Stimulated activated CD8-positive, alpha-beta memory T cell treated with anti-CD3 and anti-CD28 coated beads, Interleukin-7, amount 100 ng/mL, for 1 hour (primary cell): ENCODE measurements around the gene TAP1.
"Not testable (repeated sequence)": the region's sequence is repeated elsewhere in the genome, so short reads cannot be mapped to it uniquely, and the experiment has no call there.

Source experiments
- DNase-seq, 2 donors: peaks; one replicate each; pipeline ENCODE4 v3.0.0-alpha.2; 2020; ENCODE audit warnings: low read depth in 2 of 2

The TAP1 gene

DNA sequence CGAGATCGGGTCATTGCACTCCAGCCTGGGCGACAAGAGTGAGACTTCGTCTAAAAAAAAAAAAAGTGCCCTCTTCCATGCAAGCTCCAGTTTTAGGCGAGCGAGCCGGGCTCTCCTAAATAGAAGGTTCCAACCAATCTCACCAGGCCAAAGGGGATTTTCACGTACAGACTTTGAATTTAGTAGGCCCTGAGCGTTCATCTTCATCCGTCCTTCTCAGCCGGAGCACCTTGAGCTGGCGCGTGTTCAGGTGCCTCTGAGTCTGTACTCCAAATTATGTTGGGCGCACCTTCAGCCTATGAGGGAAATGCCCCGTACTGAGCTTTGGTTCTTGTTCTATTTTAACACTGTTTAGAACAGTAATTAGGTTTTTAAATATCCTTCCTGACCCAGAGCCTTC is 14.1 kb downstream of the TAP1 start:
- DNase-seq = no peak

DNA sequence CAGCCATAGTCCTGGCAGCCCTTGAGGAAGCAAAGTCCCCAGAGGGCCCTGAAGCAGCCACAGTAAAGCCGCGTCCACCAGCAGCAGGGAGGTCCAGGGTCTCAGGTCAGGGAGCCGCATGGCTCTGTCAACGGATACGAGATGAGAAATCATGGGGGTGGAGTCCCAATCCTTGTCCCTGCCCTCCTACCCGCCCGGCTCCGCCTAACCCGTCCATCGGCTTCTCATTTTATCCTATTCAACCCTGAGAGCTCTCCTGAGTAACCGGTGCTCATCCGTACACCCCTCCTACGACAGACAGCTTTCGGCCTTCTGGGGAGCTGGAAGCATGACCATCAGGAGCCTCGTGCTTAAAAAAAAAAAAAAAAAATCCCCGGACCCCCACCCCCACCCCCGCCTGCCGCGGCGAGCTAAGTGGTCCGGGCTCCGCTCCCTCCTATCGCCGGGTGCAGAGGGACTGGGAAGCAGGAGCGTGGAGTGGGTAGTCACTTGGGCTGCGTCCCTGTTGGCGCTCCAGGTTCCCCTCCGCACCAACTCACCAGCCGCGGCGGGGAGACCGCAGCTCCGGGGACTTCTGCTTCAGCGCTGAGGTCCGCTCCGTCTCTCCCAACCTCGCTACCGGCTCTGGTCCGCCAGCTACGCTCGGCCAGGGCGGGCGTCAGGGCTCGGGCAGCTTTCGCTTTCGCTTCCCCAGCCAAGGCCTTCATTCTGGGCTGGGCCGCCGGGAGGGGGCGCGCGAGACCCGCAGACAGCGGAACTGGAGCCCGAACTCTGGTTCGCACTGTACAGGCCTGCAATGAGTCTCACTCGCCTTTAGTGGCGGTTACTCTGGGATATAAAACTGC is 15.2 kb downstream of the TAP1 start, which contains the start of gene TAP2:
Gene TAP2, minus strand, starts transcription at position 626 of the 845 bp plus-strand sequence. Its CDS starts 506 bp downstream, at position 120.
- DNase-seq = peak; percentile 95 to 98

DNA sequence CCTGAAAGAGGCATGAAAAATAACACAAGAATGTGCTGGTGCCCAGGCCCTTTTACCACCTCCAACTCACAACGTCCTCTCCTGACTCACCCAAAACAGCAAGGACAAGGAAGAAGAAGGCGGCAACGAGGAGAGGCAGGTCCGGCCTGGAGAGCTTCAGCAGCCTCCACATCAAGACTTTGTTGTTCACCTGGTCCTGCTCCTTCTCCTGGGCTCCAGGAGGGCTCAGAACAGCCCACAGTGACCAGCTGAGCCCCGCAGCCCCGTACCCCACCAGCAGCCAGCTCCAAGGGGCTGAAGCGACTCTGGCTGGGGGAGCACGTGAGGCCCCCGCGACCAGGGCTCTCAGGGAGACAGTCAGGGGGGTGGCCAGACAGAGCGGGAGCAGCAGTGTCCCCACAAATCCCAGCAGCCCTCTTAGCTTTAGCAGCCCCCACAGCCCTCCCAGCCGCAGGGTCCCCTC is 15.8 kb downstream of the TAP1 start:
- no peak for DNase-seq

DNA sequence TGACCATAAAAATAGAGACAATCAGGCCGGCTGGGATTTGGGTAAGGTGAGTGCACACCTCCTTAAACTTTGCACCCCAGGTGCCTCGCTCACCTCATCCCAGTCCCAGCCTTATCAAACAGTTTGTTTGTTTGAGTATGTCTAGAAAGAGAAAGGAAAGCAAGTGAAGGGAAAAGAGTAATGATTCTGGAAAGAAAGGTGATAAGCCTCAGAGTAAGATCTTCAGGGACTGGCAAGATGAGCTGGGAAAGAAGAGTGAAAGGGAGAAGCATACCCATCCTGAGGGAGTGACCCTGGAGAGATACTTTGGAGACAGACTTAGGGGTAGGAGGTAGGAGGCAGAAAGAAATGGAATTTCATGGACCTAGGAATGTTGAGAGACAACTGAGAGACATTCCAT is 16.6 kb downstream of the TAP1 start:
- DNase-seq = no peak

DNA sequence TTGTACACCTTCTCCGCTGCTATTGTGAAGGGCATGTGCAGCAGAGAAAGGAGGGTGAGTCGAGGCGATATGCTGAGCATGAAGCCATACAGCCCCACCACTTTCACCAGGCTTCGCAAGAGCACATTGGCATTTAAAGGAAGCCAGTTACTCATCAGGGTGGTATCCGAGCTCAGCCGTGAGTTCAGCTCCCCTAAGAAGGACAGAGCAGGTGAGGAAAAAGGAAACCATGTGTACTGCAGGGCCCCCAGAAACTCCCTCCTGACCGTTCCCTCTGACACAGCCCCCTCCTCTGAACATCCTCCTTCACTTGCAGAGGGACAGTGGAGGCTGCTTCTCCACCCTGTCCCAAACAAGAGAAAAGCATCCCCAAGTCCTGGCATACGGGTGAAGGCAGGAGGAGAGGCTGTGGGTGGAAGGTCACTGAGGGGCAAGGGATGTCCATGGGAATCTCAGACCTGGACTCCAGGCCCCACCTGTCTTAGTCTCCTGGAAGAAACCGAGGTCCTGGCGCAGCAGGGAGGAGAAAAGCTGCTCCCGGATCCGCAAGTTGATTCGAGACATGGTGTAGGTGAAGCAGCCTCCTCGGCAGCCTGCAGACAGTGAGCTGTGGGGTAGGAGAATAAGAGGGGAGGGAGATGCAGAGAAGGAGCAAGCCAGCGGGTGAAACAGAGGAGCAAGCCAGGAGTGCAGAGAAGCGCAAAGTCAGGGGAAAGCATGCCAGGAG is 18.2 kb downstream of the TAP1 start:
- no peak for DNase-seq

DNA sequence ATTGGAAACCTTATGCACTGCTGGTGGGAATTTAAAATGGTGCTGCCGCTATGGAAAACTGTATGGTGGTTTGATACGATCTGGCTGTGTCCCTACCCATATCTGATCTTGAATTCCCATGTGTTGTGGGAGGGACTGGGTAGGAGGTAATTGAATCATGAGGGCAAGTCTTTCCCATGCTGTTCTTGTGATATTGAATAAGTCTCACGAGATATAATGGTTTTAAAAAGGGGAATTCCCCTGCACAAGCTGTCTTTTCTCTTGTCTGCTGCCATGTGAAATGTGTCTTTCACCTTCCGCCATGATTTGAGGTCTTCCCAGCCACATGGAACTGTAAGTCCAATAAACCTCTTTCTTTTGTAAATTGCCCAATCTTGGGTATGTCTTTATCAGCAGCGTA is 19.8 kb downstream of the TAP1 start:
- DNase-seq = no peak

DNA sequence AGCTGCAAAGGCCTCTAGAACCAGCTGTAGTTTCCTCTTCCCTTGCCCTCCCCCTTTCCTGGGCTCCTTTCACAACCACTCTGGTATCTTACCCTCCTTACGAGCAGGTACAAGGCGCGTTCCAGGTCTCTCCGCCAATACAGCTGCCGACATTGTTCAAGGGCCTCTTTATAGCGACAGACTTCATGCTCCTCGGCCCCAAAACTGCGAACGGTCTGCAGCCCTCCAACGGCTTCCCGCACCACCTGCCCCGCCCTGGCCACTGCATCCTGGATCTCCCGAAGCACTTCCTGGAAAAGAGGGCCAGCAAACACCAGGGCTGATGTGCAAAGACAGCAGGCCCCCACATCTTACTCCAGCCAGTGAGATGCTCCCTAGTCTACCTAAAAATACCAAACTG is 21.0 kb downstream of the TAP1 start:
- DNase-seq = no peak

DNA sequence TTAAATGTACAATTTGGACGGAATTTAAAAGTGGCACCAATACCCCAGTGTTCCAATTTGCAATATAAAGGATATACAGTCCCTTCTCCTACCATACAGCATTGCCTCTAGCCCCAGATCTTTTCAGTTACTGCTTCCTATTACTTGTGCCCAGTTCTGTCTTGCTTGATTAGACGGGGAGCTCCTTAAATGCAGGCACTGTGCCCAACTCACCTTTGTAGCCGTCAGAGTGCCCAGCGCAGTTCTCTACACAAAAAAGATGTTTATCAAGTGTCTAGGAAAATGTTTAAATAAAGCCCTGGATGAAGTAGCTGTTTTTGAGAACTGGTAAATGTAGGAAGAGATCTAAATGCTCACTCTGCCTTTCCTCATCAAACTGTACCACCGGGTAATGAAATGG is 22.6 kb downstream of the TAP1 start:
- DNase-seq = no peak

DNA sequence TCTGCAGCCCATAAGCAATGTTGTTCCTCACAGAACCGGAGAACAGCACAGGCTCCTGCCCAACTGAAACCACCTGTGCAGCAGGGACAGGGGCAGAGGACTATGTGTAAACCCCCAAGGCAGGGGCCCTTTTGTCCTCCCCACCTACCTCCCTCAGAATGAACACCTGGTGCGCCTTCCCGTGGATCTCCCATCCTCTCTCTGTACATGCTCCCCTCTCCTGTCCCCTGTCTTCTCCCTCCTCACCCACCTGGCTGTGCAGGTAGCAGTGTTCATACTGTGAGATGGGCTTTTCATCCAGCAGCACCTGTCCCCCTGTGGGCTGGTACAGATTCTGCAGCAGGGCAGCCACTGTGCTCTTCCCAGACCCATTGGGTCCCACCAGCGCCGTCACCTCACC is 23.5 kb downstream of the TAP1 start:
- no peak for DNase-seq

DNA sequence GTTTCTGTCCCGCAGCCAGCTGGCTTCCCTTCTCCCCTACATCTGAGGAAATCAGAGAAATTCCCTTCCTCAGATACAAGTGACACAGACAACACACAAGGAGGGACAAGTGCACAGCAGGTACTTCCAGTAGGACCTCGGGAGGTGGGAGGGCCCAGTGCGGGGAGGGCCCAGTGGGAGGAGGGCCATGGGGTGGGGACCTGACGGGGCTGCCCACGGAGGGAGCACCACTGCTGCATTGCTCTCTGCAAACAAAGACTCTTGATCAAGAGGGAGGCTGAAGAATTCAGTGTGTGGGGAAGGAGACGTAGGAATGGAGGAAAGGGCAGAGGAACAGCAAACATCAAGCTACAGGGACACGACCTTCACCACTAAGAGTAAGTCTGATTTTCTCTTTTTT is 24.0 kb downstream of the TAP1 start:
- no peak for DNase-seq

DNA sequence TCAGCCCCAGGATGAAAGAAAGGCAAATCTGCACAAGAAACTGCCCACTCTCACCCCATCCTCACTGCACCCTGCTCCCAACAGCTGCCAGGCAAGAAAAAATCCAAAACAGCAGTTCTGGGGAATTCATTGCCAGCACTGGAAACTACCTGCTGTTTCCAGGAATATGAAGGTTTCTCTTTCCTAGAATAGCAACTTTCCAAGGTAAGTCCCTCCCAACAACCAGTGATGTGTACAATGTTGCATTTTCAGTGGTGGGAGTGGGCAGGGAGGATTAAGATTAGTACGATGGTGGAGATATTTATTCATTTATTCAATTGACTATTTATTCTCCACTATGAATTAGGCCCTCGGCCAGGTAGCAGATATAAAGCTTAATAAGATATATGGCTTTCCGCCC is 26.5 kb downstream of the TAP1 start:
- DNase-seq = no peak

DNA sequence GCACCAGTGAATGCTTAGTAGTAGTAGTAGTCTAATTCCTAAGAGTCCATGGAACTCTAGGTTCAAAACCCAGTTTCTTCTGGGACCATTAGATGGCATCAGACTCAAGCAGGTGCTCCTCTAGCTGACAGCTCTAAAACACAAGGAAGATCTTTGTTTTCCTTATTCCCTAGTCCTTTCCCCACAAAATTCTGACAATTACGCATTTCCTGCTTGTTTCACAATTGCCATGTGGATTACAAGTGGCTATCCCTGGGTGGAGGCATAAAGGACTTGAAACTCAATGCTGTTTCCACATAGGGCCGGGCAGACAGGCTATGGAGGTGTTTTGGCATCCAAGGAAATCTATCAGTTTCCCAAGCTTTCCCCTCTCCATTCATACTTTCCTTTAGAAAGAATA is 27.5 kb downstream of the TAP1 start:
- no peak for DNase-seq

DNA sequence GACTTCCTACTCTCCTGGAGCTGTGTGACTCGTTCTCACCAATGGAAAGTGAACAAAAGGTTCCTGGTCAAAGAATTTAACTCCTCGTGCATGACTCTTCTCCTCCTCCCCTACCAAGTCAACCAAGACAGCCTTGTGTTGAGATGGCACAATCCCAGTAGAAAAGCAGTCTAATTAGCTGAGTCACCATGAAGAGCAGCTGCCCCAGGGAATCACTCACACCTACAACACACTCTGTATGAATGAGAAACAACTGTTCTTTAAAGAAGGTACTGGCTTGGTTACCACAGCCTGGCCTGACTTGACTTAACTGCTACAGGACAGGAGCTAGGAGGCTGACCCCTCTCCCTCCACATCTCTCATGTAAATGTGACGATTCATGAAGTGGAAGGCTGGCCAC is 33.8 kb downstream of the TAP1 start:
- DNase-seq = no peak

DNA sequence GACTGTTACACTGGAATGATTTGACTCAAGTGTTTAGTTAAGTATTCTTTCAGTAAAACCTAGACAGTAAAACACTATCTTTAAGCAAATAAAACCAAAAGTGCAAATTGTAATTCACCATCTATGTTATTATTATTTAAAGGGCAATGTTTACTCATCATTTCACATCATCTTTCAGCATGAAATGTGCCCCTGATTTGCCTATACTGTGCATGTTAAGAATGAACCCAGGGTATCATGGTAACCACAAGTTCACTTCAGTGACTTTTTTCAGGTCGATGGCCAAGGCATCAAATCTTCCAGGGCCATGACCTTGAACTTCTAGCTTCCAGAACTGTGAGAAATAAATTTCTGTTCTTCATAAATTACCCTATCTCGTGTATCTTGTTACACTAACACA is 34.6 kb downstream of the TAP1 start:
- no peak for DNase-seq

DNA sequence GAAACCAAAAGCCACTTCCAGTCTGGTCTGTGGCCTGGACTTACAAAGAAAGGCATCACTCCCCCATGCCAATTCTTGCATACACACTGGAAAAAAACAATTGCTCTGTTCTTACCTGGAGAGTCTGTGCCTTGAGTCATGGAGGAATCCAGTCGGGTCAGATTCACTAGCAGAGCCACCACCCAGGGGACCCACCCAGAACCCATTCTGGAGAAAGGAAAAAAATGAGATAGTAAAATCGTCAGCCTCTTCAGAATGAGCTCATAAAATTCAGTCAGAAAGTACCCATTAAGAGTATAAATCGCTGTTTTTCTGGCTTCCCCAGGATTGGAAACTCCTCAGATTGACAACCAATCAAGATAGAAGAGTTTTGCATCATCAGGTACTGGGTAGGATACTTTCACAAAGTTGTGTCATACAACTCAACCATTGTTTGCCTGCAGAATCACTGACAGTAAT is 36.7 kb downstream of the TAP1 start, which contains the start of gene HLA-DOB:
Gene HLA-DOB, minus strand, starts transcription at position 257 of the 459 bp plus-strand sequence. Its CDS starts 51 bp downstream, at position 206.
- no peak for DNase-seq

DNA sequence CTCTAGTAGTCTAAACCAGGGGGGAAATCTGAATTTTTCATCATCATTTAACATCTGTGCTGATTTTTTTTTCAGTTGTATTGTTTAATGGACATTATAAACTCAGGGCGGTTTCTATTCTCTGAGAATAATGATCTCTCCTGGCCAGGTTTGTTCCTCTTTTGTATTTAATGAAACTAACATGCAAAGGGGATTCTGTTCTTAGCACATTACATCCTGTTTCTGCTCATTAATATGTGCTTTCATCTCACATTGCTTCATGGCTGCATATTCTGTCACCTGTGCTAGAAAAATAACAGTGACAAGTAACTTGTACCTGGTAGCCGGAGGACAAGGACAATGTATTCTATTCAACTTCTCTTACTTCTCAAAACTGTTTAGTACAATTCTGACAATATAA is 37.5 kb downstream of the TAP1 start:
- DNase-seq = no peak

DNA sequence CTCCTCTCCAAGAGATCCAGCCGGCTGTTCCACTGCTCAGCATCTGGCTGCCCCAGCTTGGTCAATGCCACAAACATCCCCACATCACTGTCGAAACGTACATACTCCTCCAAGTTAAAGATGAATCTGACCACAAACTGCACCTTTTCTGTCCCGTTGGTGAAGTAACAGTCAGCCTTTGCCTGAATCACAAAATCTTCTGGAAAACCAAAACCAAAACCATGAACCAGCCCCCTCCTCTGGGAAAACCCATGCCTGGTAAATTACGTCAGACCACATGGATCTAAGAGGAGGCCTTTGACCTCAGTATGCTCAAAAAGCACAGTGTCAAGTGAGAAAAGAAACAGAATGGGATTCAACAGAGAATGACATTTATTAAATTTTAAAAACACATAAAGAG is 38.4 kb downstream of the TAP1 start:
- no peak for DNase-seq

DNA sequence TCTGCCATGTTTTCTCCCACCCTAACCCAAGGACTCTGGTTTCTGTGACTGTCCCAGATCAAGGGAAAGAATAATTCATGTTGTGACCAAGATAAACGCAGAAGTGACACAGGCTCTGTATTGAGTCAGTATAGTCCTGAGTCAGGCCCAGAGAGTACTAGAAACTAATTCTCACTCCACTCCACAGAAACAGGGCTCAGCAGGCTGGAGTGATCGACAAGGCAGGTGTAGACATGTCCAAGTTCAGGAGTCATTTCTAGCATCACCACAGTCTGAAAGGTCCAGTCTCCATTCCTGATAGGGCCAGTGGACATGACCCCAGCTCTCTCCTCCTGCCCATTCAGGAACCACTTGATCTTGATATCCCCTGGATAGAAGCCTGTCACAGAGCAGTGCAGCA is 39.4 kb downstream of the TAP1 start:
- no peak for DNase-seq

DNA sequence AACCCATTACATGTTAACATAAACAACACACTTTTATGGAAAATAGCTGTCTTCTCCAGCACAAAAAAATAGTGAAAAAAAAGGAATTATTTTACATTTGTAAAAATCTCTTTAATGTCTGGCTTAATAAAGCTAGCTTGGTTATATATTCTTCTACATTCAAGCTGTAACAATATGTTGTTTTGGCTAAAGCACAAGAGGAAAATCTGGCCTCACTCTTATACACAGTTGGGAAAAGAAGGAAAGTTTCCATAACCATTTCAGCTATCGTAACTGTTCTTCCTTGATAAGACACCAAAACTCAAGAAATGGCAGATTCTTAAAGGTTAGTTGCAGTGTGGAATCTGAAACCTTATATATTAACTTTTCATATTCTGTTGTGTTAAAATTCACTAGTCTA is 44.3 kb downstream of the TAP1 start:
- no peak for DNase-seq

DNA sequence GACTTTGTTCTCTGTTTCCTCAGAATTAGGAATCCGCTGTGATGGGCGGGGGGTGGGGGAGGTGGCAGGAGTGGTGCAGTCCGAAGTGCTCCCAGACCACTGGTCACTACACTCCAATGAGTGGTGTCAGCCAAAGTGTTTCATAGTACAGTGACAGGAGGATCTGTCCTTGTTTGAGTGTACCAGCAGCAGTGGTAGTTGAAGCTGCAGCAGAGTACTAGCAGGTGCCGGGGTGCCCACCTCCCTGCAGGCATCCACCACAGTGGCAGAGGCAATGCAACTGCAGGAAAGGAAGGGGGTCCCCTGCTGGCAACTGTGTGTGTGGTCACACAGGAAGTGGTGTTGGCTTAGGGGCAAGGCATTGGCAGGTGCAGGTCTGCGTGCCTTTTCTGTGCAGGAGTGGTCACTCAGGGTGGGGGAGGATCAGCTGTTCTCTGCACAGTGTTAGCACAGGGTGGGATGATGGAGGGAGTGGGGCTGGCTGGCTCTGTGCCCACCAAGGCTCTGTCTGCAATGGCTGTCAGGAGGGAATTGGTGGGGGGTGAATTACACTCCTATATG is 46.4 kb downstream of the TAP1 start:
- DNase-seq = no peak

DNA sequence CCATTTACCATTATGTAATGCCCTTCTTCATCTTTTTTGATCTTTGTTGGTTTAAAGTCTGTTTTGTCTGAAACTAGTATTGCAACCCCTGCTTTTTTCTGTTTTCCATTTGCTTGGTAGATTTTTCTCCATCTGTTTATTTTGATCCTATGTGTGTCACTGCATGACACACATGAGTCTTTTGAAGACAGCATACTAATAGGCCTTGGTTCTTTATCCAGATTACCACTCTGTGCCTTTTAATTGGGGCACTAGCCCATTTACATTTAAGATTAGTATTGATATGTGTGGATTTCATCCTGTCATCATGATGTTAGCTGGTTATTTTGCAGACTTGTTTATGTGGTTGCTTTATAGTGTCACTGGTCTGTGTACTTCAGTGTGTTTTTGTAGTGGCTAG is 48.1 kb downstream of the TAP1 start:
- not testable (repeated sequence) for DNase-seq

DNA sequence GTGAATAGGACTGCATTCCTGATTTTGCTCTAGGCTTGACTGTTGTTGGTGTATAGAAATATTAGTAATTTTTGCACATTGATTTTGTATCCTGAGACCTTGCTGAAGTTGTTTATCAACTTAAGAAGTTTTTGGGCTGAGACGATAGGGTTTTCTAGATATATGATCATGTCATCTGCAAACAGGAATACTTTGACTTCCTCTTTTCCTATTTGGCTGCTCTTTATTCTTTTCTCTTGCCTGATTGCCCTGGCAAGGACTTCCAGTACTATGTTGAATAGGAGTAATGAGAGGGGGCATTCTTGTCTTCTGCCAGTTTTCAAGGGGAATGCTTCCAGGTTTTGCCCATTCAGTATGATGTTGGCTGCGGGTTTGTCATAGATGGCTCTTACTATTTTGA is 50.1 kb downstream of the TAP1 start:
- no peak for DNase-seq

DNA sequence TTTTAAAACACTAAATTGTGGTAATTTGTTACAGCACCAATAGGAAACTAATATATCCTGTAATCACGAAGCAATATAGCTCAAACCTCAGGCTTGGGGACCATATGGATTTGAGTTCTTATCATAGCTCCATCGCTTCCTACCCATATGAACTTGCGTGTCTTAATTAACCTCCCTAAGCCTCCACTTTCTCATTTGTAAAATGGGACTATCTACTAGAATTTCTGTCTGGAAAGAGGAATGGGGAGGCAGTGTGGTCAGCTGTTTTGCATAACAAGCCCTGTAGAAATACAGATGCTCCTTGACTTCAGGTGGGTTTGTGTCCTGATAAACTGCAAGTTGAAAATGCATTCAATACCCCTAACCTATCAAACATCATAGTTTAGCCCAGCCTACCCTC is 53.8 kb downstream of the TAP1 start:
- DNase-seq = no peak
